RWPE2 (cell line): ENCODE data around the gene RRAD.

ENCODE experiments used
- ATAC-seq: fragments of 200-7000 bp; cut with Tn5 transposase; 3 replicates; pipeline ENCODE4 v1.9.1; 2021; ENCODE audit warnings: low read depth
- DNase-seq: peaks from one replicate; pipeline ENCODE4 v3.0.0-alpha.2; 2020; ENCODE audit warnings: low spot score
- H3K27ac ChIP-seq: fragments of 450-650 bp; 2 replicates; pipeline ENCODE4 v1.5.1; 2017; ENCODE audit warnings: mild to moderate bottlenecking; ENCODE audit not compliant: poor library complexity, severe bottlenecking
- H3K27me3 ChIP-seq: fragments of 250-450 bp; sonication (Bioruptor Pico); 2 replicates; pipeline ENCODE4 v1.5.1; 2021; ENCODE audit warnings: mild to moderate bottlenecking, moderate library complexity; ENCODE audit not compliant: insufficient read depth, poor library complexity, severe bottlenecking
- H3K36me3 ChIP-seq: fragments of 250-450 bp; sonication (Bioruptor Pico); 2 replicates; pipeline ENCODE4 v1.5.1; 2020; ENCODE audit warnings: low read depth, mild to moderate bottlenecking, moderate library complexity
- H3K4me1 ChIP-seq: fragments of 250-450 bp; sonication (Bioruptor Pico); 2 replicates; pipeline ENCODE4 v1.5.1; 2021; ENCODE audit warnings: mild to moderate bottlenecking, moderate library complexity; ENCODE audit not compliant: insufficient read depth, poor library complexity, severe bottlenecking
- H3K4me3 ChIP-seq: fragments of 250-450 bp; sonication (Bioruptor Pico); 2 replicates; pipeline ENCODE4 v1.5.1; 2021; ENCODE audit warnings: mild to moderate bottlenecking, moderate library complexity; ENCODE audit not compliant: severe bottlenecking
- H3K9me3 ChIP-seq: fragments of 250-450 bp; sonication (Bioruptor Pico); 2 replicates; pipeline ENCODE4 v1.5.1; 2021; ENCODE audit warnings: mild to moderate bottlenecking, moderate library complexity; ENCODE audit not compliant: severe bottlenecking
- CTCF ChIP-seq: fragments of 450-650 bp; IDR thresholded peaks from one replicate; pipeline ENCODE4 v1.5.1; 2017; ENCODE audit warnings: mild to moderate bottlenecking, moderate library complexity; ENCODE audit not compliant: poor library complexity, severe bottlenecking

RRAD gene

GRCh38 chr16:66900721-66901441 is 24.5 kb downstream of the RRAD start:
- H3K9me3 ChIP-seq: no peaks in the 10 kb centered on the region

GRCh38 chr16:66899945-66900710 is 25.2 kb downstream of the RRAD start:
- ATAC-seq (peak; percentile 51), DNase-seq (no peak)

More at GRCh38 chr16:66900721-66901441, 24.5 kb downstream of the RRAD start:
- no peak for TF ChIP-seq CTCF
- H3K27me3 ChIP-seq: no peaks in the 10 kb centered on the region
- H3K36me3 ChIP-seq: no peaks in the 10 kb centered on the region
- H3K27ac ChIP-seq: peak overlapping the region; percentile 38
- peaks cover 26% of the 10 kb centered on the region for H3K4me1 ChIP-seq
- H3K4me3 ChIP-seq: no peak overlapping the region
- ATAC-seq (no peak), DNase-seq (no peak)

GRCh38 chr16:66899310-66899944 is 25.9 kb downstream of the RRAD start:
- no peaks in the 10 kb centered on the region for H3K9me3 ChIP-seq
- ATAC-seq (no peak; the same call in 2 of the 3 replicates), DNase-seq (no peak)
- no peak overlapping the region for H3K4me3 ChIP-seq
- TF ChIP-seq CTCF: no peak
- H3K4me1 ChIP-seq: peaks cover 26% of the 10 kb centered on the region
- H3K27me3 ChIP-seq: no peaks in the 10 kb centered on the region
- H3K36me3 ChIP-seq: no peaks in the 10 kb centered on the region
- peak overlapping the region; percentile 38 for H3K27ac ChIP-seq

More at GRCh38 chr16:66899945-66900710, 25.2 kb downstream of the RRAD start:
- Histone ChIP-seq H3K4me3 (no peak overlapping the region), H3K27me3 (no peaks in the 10 kb centered on the region), H3K27ac (peak overlapping the region; percentile 38), H3K36me3 (no peaks in the 10 kb centered on the region), H3K9me3 (no peaks in the 10 kb centered on the region), H3K4me1 (peaks cover 26% of the 10 kb centered on the region)
- no peak for TF ChIP-seq CTCF

- no peak overlapping the region for H3K4me3 ChIP-seq
- no peak for TF ChIP-seq CTCF
- no peak for ATAC-seq
- H3K27me3 ChIP-seq: no peaks in the 10 kb centered on the region
- no peaks in the 10 kb centered on the region for H3K9me3 ChIP-seq
- no peak for DNase-seq
- H3K4me1 ChIP-seq: peaks cover 26% of the 10 kb centered on the region
- peak overlapping the region; percentile 38 for H3K27ac ChIP-seq
- H3K36me3 ChIP-seq: no peaks in the 10 kb centered on the region
Measured at GRCh38 chr16:66898933-66899309, 26.4 kb downstream of the RRAD start.
